GM19372 (cell line): ENCODE measurements around the gene MAST4.

ENCODE experiments used
- ATAC-seq: cut with Tn5 transposase; IDR thresholded peaks from one replicate; pipeline ENCODE4 v1.9.1; 2021; ENCODE audit warnings: mild to moderate bottlenecking, low read depth, moderate library complexity; ENCODE audit not compliant: unreplicated experiment

MAST4 gene

GRCh38 chr5:66595756-66596635 is at the start of gene MAST4:
Gene MAST4, plus strand, starts transcription at chr5:66596393. Its CDS starts 263 bp downstream, at chr5:66596656.
- ATAC-seq: peak; percentile 99

GRCh38 chr5:66546541-66546940 is 49.7 kb upstream of the MAST4 start:
- no peak for ATAC-seq

- no peak for ATAC-seq
Observed at GRCh38 chr5:66551338-66551737, 44.9 kb upstream of the MAST4 start.

- ATAC-seq: no peak
Observed at GRCh38 chr5:66551945-66552344, 44.2 kb upstream of the MAST4 start.

GRCh38 chr5:66553368-66553912 is 42.8 kb upstream of the MAST4 start:
- no peak for ATAC-seq

- peak; percentile 88 for ATAC-seq
Observed at GRCh38 chr5:66553916-66554575, 42.1 kb upstream of the MAST4 start.

GRCh38 chr5:66554884-66555283 is 41.3 kb upstream of the MAST4 start:
- ATAC-seq: no peak

GRCh38 chr5:66558560-66558959 is 37.6 kb upstream of the MAST4 start:
- no peak for ATAC-seq

GRCh38 chr5:66560371-66560770 is 35.8 kb upstream of the MAST4 start:
- no peak for ATAC-seq

GRCh38 chr5:66561256-66561990 is 34.8 kb upstream of the MAST4 start:
- no peak for ATAC-seq

- ATAC-seq: no peak
Observed at GRCh38 chr5:66565878-66566277, 30.3 kb upstream of the MAST4 start.

- ATAC-seq: no peak
Observed at GRCh38 chr5:66567474-66567873, 28.7 kb upstream of the MAST4 start.

GRCh38 chr5:66570201-66570600 is 26.0 kb upstream of the MAST4 start:
- no peak for ATAC-seq

GRCh38 chr5:66573733-66574132 is 22.5 kb upstream of the MAST4 start:
- no peak for ATAC-seq

GRCh38 chr5:66582499-66583165 is 13.6 kb upstream of the MAST4 start:
- no peak for ATAC-seq

GRCh38 chr5:66585291-66585690 is 10.9 kb upstream of the MAST4 start:
- no peak for ATAC-seq

GRCh38 chr5:66587771-66588170 is 8.4 kb upstream of the MAST4 start:
- ATAC-seq: no peak

GRCh38 chr5:66596636-66597182 is 516 bp downstream of the MAST4 start:
- peak; percentile 29 for ATAC-seq

- no peak for ATAC-seq
Observed at GRCh38 chr5:66597183-66597757, 1.1 kb downstream of the MAST4 start.

- ATAC-seq: no peak
Observed at GRCh38 chr5:66602621-66603020, 6.4 kb downstream of the MAST4 start.
